Measurements from ENCODE around the gene KRT37.

Gene KRT37

GRCh38 chr17:41424111-41424635, at the start of gene KRT37:
KRT37 (minus strand) TSS chr17:41424585; CDS start chr17:41424523, 62 bp downstream.
- no peak for DNase-seq (ENCODE audit: low spot score)

GRCh38 chr17:41468346-41468745, 44.0 kb upstream of the KRT37 start:
- DNase-seq (ENCODE audit: low spot score): no peak

DNA sequence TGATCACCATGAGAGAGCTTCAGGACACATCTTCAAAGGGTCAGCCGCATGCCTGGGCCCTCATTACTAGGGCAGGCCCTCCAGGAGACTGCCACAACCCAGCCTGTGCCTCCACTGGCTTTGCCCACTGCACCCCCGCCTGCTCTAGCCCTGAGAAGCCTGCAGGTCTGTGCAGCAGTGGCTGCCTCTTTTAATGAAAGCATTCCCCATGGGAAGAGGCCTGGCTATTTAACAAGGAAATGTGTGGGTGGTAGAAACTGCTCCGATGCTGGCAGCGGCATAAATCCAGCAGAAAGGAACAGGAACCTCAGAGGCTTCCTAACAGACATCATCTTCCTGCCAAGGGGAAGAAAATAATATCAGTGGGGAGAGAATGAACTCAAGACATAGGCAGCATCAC, 43.2 kb upstream of the KRT37 start:
- no peak for DNase-seq (ENCODE audit: low spot score)

GRCh38 chr17:41466988-41467387, 42.6 kb upstream of the KRT37 start, which contains the start of gene KRT32:
KRT32 (minus strand) TSS chr17:41467386; CDS start chr17:41467325, 61 bp downstream.
- DNase-seq (ENCODE audit: low spot score): no peak

DNA sequence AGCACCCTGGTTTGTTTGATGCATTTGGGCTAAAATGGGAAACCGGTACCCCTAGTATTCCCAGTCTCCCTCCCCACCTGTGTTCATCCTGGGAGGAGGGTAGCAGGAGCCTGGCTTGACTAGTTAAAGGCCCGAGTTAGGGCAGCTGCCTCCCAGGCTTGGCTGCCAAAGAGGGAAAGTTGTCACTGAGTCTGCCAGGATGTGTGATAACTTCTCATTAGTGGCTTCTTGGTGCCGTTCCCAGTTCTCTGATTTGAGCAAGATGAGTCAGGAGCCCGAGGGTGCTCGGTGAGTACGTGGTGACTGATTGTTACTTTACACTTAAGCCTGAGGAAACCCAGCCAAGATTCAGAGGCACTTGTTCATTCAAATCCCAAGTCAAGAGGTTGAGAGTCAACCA, 40.3 kb upstream of the KRT37 start:
- DNase-seq (ENCODE audit: low spot score): no peak

DNA sequence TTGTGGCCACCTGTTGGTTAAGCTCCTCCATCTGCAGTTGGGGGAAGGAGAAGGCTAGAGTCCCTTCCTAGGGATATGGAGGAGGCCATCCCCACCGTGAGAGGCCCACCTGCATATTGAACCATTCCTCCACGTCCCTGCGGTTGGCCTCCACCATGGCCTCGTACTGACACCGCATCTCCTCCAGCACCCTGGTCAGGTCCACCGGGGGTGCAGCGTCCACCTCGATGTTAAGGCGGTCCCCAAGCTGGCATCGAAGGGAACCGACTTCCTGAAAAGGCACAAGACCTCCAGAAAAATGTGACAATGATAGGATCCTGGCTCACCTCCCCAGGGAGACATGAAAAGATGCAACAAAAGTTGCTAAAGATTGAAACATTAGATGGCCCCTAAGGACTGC, 39.8 kb upstream of the KRT37 start:
- no peak for DNase-seq (ENCODE audit: low spot score)

DNA sequence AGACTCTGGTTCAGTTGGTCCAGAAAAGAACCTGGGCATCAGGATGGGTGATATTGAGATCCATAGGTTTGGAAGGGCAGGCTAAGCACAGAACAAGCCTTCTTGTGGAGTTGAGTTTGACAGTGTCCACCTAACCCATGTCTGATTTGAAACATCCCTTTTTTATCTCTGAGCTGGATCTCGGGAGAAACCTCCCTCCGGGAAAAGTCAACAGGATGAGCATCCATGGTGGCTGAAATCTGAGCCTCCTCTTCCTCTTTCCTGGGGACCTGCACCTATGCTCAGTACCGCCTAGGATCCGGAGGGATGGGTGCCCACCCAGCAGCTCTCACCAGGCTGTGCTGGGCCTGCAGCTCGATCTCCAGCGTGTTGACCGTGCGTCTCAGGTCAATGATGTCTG, 39.4 kb upstream of the KRT37 start:
- DNase-seq (ENCODE audit: low spot score): no peak

GRCh38 chr17:41462705-41463104, 38.3 kb upstream of the KRT37 start:
- no peak for DNase-seq (ENCODE audit: low spot score)

GRCh38 chr17:41457676-41458075, 33.3 kb upstream of the KRT37 start:
- no peak for DNase-seq (ENCODE audit: low spot score)

GRCh38 chr17:41456204-41456603, 31.8 kb upstream of the KRT37 start:
- DNase-seq (ENCODE audit: low spot score): no peak

GRCh38 chr17:41455236-41455635, 30.9 kb upstream of the KRT37 start:
- DNase-seq (ENCODE audit: low spot score): no peak

- DNase-seq (ENCODE audit: low spot score): no peak
Measured at GRCh38 chr17:41453066-41453465, 28.7 kb upstream of the KRT37 start.

- DNase-seq (ENCODE audit: low spot score): no peak
Measured at GRCh38 chr17:41452281-41452680, 27.9 kb upstream of the KRT37 start.

DNA sequence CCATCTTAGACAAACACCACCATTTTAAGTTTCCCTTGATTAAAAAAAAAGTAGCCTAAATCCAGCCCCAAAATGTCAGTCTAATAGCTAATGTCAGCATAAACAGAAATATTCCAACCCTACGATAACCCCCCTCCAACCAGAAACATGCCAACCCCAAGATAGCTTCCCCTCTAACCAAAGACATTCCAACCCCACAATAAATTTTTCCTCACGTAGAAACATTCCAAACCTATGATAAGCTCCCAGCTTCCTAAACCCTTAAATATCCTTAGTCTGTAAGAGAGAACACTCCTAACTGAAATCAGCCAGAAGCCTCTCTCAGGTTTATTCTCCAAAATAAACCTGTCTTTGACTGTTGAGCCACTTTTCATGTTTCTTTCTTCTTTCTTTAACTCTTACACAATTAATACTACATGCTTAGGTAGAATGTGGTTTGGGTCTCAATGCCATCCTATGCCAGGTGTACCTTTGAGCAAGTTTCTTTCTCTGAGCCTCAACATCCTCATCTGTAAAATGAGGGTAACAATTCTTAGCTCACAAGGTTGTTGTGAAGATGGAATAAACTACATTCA, 26.9 kb upstream of the KRT37 start:
- no peak for DNase-seq (ENCODE audit: low spot score)

- no peak for DNase-seq (ENCODE audit: low spot score)
Measured at GRCh38 chr17:41449008-41449407, 24.6 kb upstream of the KRT37 start.

DNA sequence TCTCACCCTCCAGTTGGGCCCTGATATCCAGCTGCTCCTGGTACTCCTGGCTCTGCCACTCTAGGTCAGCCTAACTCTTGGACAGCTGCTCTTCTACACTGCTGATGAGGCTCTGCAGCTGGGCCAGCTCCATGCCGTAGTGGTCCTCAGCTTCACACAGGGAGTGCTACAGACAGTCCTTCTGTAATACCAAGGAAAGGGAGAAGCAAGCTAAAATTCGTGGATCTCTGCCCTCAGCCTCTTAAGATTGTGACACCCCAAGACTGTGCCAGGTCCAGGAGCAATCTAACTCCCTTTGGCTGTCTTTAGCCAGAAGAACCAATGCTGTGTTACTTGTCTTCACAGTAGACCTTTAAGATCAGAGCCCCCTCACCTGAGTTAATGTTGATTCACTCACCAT, 24.1 kb upstream of the KRT37 start:
- DNase-seq (ENCODE audit: low spot score): no peak

- DNase-seq (ENCODE audit: low spot score): no peak
Measured at GRCh38 chr17:41446806-41447205, 22.4 kb upstream of the KRT37 start.

GRCh38 chr17:41444640-41445039, 20.3 kb upstream of the KRT37 start:
- DNase-seq (ENCODE audit: low spot score): no peak

GRCh38 chr17:41444186-41444585, 19.8 kb upstream of the KRT37 start:
- DNase-seq (ENCODE audit: low spot score): no peak

DNA sequence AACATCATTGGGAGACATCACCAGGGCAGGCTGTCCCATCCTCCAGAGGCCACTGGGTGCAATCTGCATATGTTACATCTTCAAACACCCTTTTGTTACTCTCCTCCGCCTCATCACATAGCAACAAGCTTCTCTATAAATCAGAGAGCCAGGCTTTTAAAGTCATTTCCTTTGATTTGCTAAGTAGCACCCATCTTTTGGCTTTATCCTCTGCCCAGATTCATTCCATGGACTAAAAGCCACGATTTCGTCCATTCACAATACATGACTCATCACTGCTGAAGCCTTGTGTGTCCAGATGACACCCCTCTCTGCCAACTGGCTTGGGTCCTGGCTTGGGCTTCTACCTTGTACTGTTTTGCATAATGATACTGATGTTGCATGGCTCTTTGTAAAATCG, 18.4 kb upstream of the KRT37 start:
- no peak for DNase-seq (ENCODE audit: low spot score)

DNA sequence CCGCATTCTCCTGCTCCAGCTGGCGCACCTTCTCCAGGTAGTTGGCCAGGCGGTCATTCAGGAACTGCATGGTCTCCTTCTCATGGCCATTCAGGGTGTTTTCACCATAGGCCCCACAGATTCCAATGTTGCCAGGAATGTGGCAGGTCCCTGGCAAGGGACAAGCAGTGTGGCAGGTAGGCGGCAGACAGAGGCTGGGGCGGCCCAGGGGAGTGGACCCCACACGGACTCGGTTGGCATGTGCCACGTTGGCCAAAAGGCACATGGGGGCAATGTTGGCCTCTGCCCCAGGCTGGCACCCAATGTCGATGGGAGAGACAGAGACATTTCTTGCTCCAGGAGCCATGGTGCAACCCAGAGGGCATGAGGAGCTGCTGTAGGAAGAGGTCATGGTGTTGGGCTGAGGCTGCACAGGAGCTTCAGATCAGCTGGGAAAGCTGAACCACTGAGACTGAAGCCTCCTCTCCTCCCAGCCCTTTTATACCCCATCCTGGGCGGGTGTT, 16.2 kb upstream of the KRT37 start, which contains the start of gene KRT38:
TSS of gene KRT38 (minus strand) at position 453 of the 503 bp plus-strand sequence. CDS start at position 391, 62 bp downstream.
- no peak for DNase-seq (ENCODE audit: low spot score)

- DNase-seq (ENCODE audit: low spot score): no peak
Measured at GRCh38 chr17:41439375-41439774, 15.0 kb upstream of the KRT37 start.

- DNase-seq (ENCODE audit: low spot score): no peak
Measured at GRCh38 chr17:41437769-41438168, 13.4 kb upstream of the KRT37 start.

DNA sequence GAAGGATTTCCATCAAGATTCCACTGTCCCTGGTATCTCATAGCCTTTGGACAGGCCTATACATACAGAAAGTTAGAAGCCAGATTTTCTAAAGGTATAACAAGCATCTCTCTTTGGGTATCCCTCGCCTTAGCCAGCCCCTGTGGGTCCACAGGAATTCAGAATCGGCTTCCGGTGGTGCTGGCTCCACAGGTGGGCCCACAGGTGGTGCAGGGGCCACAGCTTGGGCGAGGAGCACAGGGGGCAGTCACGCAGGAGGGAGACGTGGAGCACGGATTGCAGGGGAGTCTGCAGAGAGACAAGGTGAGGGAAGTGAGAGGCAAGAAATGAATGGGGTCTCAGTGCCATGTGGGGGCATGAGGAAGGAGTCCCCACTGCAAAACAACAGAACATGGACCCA, 12.9 kb upstream of the KRT37 start:
- DNase-seq (ENCODE audit: low spot score): no peak
